Uterus (tissue), 4 donors: ENCODE measurements around the gene PPP1R3F. TPM values are rescaled to one million over a fixed set of nuclear protein-coding genes. Genes with fewer than 3 reads are reported as not detected.
"Not testable (repeated sequence)": the region's sequence is repeated elsewhere in the genome, so short reads cannot be mapped to it uniquely, and the experiment has no call there.

Source experiments
- DNase-seq, 2 donors: peaks; one replicate each; pipeline ENCODE4 v3.0.0-alpha.2; 2019 to 2020
- H3K27ac ChIP-seq, 2 donors: fragments of 200-600 bp; sonication (generic); 1 replicate in 1 of 2; 2 replicates in 1 of 2; pipeline ENCODE4 v1.5.1; 2016 to 2018
- H3K27me3 ChIP-seq, 2 donors: fragments of 200-600 bp; sonication (generic); one replicate each; pipeline ENCODE4 v1.5.1; 2018 to 2019; ENCODE audit warnings: control low read depth in 1 of 2
- H3K36me3 ChIP-seq, 2 donors: fragments of 200-600 bp; sonication (generic); one replicate each; pipeline ENCODE4 v1.5.1; 2019; ENCODE audit warnings: control low read depth in 1 of 2
- H3K4me1 ChIP-seq, 2 donors: fragments of 200-600 bp; sonication (generic); one replicate each; pipeline ENCODE4 v1.5.1; 2018 to 2019; ENCODE audit warnings: control low read depth in 1 of 2
- H3K4me3 ChIP-seq, 2 donors: fragments of 200-600 bp; sonication (generic); 1 replicate in 1 of 2; 2 replicates in 1 of 2; pipeline ENCODE4 v1.5.1; 2018 to 2019; ENCODE audit warnings: mild to moderate bottlenecking in 1 of 2
- H3K9me3 ChIP-seq, 2 donors: fragments of 200-600 bp; sonication (generic); one replicate each; pipeline ENCODE4 v1.5.1; 2019; ENCODE audit warnings: control low read depth in 1 of 2
- POLR2A ChIP-seq, 2 donors: fragments of 450-650 bp; IDR thresholded peaks; one replicate each; pipeline ENCODE4 v1.6.1; 2016; ENCODE audit warnings: antibody characterized with exemption in 2 of 2, mild to moderate bottlenecking in 1 of 2, moderate library complexity in 1 of 2
- intact Hi-C: fragments of 100-400 bp; cut with DNase I; formaldehyde crosslinking; loops from one replicate; pipeline ENCODE4 v1.15.1; 2023; ENCODE audit warnings: low total_unique reads
- total RNA-seq, 4 donors: library from RNA; depleted of rRNA in 3 of 4; stranded (reverse); fragments of >200 nt in 3 of 4; gene quantifications; one replicate each; pipeline versions ENCODE4 v1.1.0 to v1.2.4, GENCODE V29; 2014 to 2023
- TF ChIP-seq, protein P1 (sequence below), 4 experiments: fragments of 200-600 bp in 2 of 4; fragments of 450-650 bp in 2 of 4; sonication (generic) in 2 of 4; IDR thresholded peaks; one replicate each; pipeline ENCODE4 v1.5.1; 2016 to 2019; ENCODE audit warnings: antibody characterized with exemption in 4 of 4, mild to moderate bottlenecking in 2 of 4, moderate library complexity in 1 of 4
- donor health status: DM: yes; HTN: yes; CAD: no.

The PPP1R3F gene
- total RNA-seq, 4 donors from 2014 or later, result 3.3 to 16.5 (median 8.0) TPM

DNA sequence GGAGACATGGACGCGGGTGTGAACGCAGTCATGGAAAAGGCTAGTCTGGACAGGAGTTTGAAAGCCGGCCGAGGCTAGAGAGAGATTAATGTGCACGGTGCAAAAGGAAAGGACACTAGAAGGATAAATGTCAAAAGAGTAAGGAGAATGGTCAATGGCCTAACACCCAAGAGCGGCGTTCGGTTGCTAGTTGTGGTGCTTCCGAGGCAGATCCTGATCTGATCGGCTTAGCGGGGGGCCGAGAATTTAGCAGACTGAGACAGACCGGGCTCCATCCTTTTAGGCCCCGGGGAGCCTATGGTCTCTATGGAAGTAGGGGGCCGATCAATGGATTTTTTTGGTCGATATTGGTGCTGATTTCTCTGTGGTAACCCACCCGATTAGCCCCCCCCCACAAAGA, 40.8 kb downstream of the PPP1R3F start:
- DNase-seq, result no peak
- no peaks in the 10 kb centered on the region for H3K27me3 ChIP-seq
- H3K9me3 ChIP-seq, result no peaks in the 10 kb centered on the region
- no peaks in the 10 kb centered on the region for H3K4me1 ChIP-seq
- intact Hi-C loops, result no loop called here
- H3K4me3 ChIP-seq, result no peak overlapping the region
- H3K27ac ChIP-seq, result peak overlapping the region; percentile 78 to 81
- H3K36me3 ChIP-seq, result no peaks in the 10 kb centered on the region
- TF ChIP-seq, protein P1, sequence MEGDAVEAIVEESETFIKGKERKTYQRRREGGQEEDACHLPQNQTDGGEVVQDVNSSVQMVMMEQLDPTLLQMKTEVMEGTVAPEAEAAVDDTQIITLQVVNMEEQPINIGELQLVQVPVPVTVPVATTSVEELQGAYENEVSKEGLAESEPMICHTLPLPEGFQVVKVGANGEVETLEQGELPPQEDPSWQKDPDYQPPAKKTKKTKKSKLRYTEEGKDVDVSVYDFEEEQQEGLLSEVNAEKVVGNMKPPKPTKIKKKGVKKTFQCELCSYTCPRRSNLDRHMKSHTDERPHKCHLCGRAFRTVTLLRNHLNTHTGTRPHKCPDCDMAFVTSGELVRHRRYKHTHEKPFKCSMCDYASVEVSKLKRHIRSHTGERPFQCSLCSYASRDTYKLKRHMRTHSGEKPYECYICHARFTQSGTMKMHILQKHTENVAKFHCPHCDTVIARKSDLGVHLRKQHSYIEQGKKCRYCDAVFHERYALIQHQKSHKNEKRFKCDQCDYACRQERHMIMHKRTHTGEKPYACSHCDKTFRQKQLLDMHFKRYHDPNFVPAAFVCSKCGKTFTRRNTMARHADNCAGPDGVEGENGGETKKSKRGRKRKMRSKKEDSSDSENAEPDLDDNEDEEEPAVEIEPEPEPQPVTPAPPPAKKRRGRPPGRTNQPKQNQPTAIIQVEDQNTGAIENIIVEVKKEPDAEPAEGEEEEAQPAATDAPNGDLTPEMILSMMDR (IDR thresholded peaks at IDR 0.05), result no peak
- no peak for TF ChIP-seq POLR2A (IDR thresholded peaks at IDR 0.05)

DNA sequence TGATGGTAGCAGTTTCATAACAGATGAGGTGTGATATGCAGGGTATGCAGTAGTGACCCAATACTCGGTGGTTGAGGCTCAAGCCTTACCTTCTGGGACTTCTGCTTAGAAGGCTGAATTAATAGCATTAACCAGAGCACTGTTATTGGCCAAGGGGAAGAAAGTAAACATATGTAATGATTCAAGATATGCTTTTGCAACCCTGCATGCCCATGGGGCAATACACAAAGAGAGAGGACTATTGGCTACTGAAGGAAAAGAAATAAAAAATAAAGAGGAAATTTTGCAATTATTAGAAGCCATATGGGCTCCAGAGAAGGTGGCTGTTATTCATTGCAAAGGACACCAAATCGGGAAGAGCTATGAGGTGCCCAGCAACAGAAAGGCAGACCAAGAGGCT, 42.6 kb downstream of the PPP1R3F start:
- no peak overlapping the region for H3K27ac ChIP-seq
- intact Hi-C loops, result no loop called here
- H3K36me3 ChIP-seq, result no peaks in the 10 kb centered on the region
- DNase-seq, result no peak
- H3K4me1 ChIP-seq, result no peaks in the 10 kb centered on the region
- H3K27me3 ChIP-seq, result no peaks in the 10 kb centered on the region
- TF ChIP-seq, protein P1 (IDR thresholded peaks at IDR 0.05), result no peak
- no peak for TF ChIP-seq POLR2A (IDR thresholded peaks at IDR 0.05)
- H3K9me3 ChIP-seq, result no peaks in the 10 kb centered on the region
- no peak overlapping the region for H3K4me3 ChIP-seq

DNA sequence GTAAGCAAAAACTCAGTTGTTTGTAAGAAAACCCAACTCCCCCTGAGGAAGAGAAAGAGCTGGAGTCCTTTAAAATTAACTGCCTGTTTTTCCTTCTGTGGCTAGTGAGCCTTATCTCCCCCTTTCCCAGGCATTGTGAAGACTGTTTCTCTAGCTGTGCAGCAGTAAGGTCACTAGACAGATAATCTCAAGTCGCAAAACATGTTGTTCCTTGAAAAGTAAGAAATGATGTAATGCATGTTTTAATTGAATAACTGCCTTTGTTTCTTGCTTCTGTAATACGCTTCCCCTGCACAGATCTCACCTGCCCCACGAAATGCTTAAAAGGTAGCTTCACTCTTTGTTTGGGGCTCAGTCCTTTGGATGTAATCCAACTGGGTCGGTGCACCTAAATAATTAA, 46.5 kb downstream of the PPP1R3F start:
- Histone ChIP-seq H3K9me3 (no peaks in the 10 kb centered on the region), H3K27me3 (no peaks in the 10 kb centered on the region), H3K27ac (no peak overlapping the region), H3K36me3 (no peaks in the 10 kb centered on the region), H3K4me3 (no peak overlapping the region), H3K4me1 (no peaks in the 10 kb centered on the region)
- intact Hi-C loops, result no loop called here
- TF ChIP-seq, protein P1 (IDR thresholded peaks at IDR 0.05), result no peak
- TF ChIP-seq POLR2A (IDR thresholded peaks at IDR 0.05), result no peak
- no peak for DNase-seq

DNA sequence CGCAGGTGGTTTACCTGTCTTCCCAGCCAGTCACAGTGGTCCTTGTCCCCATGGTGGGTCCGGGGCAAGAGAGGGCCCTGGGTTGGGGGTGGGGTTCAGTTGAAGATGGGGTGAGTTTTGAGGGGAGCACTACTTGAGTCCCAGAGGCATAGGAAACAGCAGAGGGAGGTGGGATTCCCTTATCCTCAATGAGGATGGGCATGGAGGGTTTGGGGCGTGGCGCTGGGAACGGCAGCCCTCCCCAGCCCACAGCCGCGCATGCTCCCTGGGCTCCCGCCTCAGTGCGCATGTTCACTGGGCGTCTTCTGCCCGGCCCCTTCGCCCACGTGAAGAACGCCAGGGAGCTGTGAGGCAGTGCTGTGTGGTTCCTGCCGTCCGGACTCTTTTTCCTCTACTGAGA, 52.1 kb downstream of the PPP1R3F start, which contains the start of gene GAGE12J:
Gene GAGE12J, plus strand, starts transcription at position 301 of the 400 bp plus-strand sequence. CDS start 1,157 bp downstream, outside the sequence.
- H3K4me1 ChIP-seq, H3K4me3 ChIP-seq, H3K9me3 ChIP-seq, DNase-seq, H3K27me3 ChIP-seq, H3K27ac ChIP-seq, H3K36me3 ChIP-seq, intact Hi-C loops: not testable (repeated sequence)

DNA sequence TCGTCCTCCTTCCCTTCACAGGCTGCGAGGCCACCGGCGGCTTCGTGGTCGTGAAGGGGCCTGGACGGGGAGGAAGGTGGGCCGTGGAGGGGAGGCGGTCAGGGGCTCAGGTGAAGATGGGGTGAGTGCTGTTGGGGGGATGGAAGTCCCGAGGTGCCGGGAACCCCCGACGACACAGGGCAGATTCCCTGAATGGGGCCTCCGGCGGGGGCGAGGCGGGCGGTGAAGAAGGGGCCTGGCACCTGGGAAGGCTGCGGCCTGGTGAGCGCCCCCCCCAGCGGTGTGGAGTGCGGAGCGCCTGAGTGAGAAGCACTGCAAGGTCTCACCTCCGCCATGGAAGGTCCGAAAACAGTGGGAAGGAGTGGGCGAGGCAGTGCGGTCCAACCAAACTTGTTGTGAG, 52.7 kb downstream of the PPP1R3F start:
- H3K27ac ChIP-seq, H3K4me1 ChIP-seq, H3K4me3 ChIP-seq, H3K27me3 ChIP-seq, intact Hi-C loops, H3K9me3 ChIP-seq, H3K36me3 ChIP-seq, DNase-seq: not testable (repeated sequence)

DNA sequence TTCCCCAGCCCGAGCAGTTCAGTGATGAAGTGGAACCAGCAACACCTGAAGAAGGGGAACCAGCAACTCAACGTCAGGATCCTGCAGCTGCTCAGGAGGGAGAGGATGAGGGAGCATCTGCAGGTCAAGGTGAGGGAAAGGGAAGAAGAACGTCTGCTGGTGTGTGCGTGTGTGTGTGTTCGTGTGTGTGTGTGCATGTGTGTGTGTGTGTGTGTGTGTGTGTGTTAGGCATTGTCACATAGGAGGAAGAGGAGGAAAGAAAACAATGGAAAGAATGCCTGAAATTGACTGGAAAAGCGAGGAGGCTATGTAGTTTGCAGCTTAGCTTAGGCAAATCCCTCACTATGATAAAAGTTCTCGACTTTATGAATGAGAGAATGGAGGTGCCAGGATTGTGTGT, 54.1 kb downstream of the PPP1R3F start:
- DNase-seq, H3K9me3 ChIP-seq, H3K27me3 ChIP-seq, intact Hi-C loops, H3K36me3 ChIP-seq, H3K27ac ChIP-seq, H3K4me1 ChIP-seq, H3K4me3 ChIP-seq: not testable (repeated sequence)

DNA sequence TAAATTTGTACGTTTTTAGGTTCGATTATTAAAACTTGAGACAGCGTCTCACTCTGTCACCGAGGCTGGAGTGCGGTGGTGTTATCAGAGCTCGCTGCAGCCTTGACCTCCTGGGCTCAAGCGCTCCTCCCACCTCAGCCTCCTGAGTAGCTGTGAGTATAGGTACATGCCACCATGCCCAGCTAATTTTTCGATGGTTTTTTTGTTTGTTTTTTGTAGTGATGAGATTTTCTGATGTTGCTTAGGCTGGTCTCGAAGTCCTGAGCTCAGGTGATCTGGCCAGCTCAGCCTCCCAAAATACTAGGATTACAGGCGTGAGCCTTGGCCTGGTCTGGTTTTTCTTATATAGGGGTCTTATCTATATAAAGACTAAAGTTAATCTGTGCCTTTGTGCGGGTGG, 60.8 kb downstream of the PPP1R3F start:
- H3K4me3 ChIP-seq, H3K36me3 ChIP-seq, H3K27me3 ChIP-seq, DNase-seq, intact Hi-C loops, H3K9me3 ChIP-seq, H3K4me1 ChIP-seq, H3K27ac ChIP-seq: not testable (repeated sequence)

DNA sequence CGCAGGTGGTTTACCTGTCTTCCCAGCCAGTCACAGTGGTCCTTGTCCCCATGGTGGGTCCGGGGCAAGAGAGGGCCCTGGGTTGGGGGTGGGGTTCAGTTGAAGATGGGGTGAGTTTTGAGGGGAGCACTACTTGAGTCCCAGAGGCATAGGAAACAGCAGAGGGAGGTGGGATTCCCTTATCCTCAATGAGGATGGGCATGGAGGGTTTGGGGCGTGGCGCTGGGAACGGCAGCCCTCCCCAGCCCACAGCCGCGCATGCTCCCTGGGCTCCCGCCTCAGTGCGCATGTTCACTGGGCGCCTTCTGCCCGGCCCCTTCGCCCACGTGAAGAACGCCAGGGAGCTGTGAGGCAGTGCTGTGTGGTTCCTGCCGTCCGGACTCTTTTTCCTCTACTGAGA, 61.7 kb downstream of the PPP1R3F start, which contains the start of gene GAGE13:
Gene GAGE13, plus strand, starts transcription at position 301 of the 400 bp plus-strand sequence. CDS start 1,156 bp downstream, outside the sequence.
- H3K27ac ChIP-seq, H3K9me3 ChIP-seq, H3K4me1 ChIP-seq, DNase-seq, intact Hi-C loops, H3K27me3 ChIP-seq, H3K4me3 ChIP-seq, H3K36me3 ChIP-seq: not testable (repeated sequence)

DNA sequence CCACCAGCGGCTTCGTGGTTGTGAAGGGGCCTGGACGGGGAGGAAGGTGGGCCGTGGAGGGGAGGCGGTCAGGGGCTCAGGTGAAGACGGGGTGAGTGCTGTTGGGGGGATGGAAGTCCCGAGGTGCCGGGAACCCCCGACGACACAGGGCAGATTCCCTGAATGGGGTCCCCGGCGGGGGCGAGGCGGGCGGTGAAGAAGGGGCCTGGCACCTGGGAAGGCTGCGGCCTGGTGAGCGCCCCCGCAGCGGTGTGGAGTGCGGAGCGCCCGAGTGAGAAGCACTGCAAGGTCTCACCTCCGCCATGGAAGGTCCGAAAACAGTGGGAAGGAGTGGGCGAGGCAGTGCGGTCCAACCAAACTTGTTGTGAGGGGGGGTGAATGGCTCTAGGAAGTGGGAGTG, 62.2 kb downstream of the PPP1R3F start:
- intact Hi-C loops, H3K27me3 ChIP-seq: not testable (repeated sequence)

More for the DNA sequence above, 62.2 kb downstream of the PPP1R3F start:
- not testable (repeated sequence) for DNase-seq, H3K4me3 ChIP-seq, H3K36me3 ChIP-seq, H3K9me3 ChIP-seq, H3K27ac ChIP-seq, H3K4me1 ChIP-seq
